Adrenal gland (tissue), 12 donors: ENCODE data around the gene PLK5. TPM values are rescaled to one million over a fixed set of nuclear protein-coding genes. Genes with fewer than 3 reads are reported as not detected.

ENCODE experiments used
- DNase-seq, 7 donors: peaks; one replicate each; pipeline ENCODE4 v3.0.0-alpha.2; 2019 to 2020
- H3K27ac ChIP-seq, 5 donors: fragments of 200-600 bp; sonication (generic) in 4 of 5; 1 replicate in 3 of 5; 2 replicates in 2 of 5; pipeline versions ENCODE4 v1.5.1 to v1.8.0; 2016 to 2020; ENCODE audit warnings: mild to moderate bottlenecking in 1 of 5
- H3K27me3 ChIP-seq: fragments of 200-600 bp; 2 replicates; pipeline ENCODE4 v1.8.0; 2021
- H3K36me3 ChIP-seq, 2 donors: fragments of 200-600 bp; replicated peaks in 1 of 2; 1 replicate in 1 of 2; 2 replicates in 1 of 2; pipeline versions ENCODE4 v1.5.1 to v1.8.0; 2018 to 2022
- H3K4me1 ChIP-seq, 2 donors: fragments of 200-600 bp; replicated peaks in 1 of 2; 1 replicate in 1 of 2; 2 replicates in 1 of 2; pipeline versions ENCODE4 v1.5.1 to v1.8.0; 2018 to 2021
- H3K4me3 ChIP-seq, 4 donors: fragments of 200-600 bp; sonication (generic) in 3 of 4; one replicate each; pipeline ENCODE4 v1.5.1; 2016 to 2018
- H3K9me3 ChIP-seq, 3 donors: fragments of 200-600 bp; sonication (generic) in 1 of 3; replicated peaks in 1 of 3; 1 replicate in 2 of 3; 2 replicates in 1 of 3; pipeline versions ENCODE4 v1.5.1 to v1.8.0; 2016 to 2021
- CTCF ChIP-seq, 6 experiments: fragments of 450-650 bp in 4 of 6; fragments of 200-600 bp in 2 of 6; sonication (generic) in 1 of 6; IDR thresholded peaks; 1 replicate in 5 of 6; 2 replicates in 1 of 6; pipeline versions ENCODE4 v1.5.1 to v1.8.0; 2016 to 2021; ENCODE audit warnings: antibody characterized with exemption in 6 of 6, mild to moderate bottlenecking in 2 of 6, moderate library complexity in 1 of 6
- POLR2A ChIP-seq, 2 donors: fragments of 450-650 bp; IDR thresholded peaks; one replicate each; pipeline ENCODE4 v1.6.1; 2017; ENCODE audit warnings: antibody characterized with exemption in 2 of 2, mild to moderate bottlenecking in 2 of 2, moderate library complexity in 1 of 2
- WGBS, 4 donors: extraction: QIAGEN DNeasy Blood & Tissue Kit in 2 of 4; methylation state at CpG; one replicate each; pipeline versions ENCODE4 v1.1.5 to v1.1.7; 2013 to 2017; 5-methylcytosine and 5-hydroxymethylcytosine counted together
- intact Hi-C, 2 donors: fragments of 100-400 bp; cut with DNase I; formaldehyde crosslinking; loops; one replicate each; pipeline versions ENCODE4 v1.14.1 to v1.15.0; 2022 to 2023
- polyA plus RNA-seq, 3 donors: library from polyadenylated mRNA; stranded (reverse); fragments of 200-250 nt in 2 of 3; fragments of 350-450 nt in 1 of 3; fragmentation: Illumina TruSeq in 1 of 3; extraction: RNeasy Lipid Tissue Mini Kit (QIAGEN cat#74804) in 1 of 3; gene quantifications; one replicate each; pipeline ENCODE4 v1.2.3, GENCODE V29; 2013 to 2014
- total RNA-seq, 9 donors: library from RNA; depleted of rRNA in 4 of 9; stranded (reverse); fragments of >200 nt in 4 of 9; fragments of 120-200 nt in 1 of 9; fragmentation: NEBNext Ultra II Directional in 1 of 9; extraction: Animal tissue kit (Norgen Biotek cat#: 25700) in 1 of 9; gene quantifications; one replicate each; pipeline versions ENCODE4 v1.1.0 to v1.2.4, GENCODE V29; 2013 to 2023
- donor health status: healthy with polysubstance abuse.
- donor health status: Bipolar disorder and iron deficiency.
- donor health status: DM: yes; HTN: yes; CAD: no.
- donor health status: DM: no; HTN: no; CAD: no.
- donor health status: DM: no; HTN: no; CAD: no.
- donor health status: DM: yes; HTN: yes; CAD: no.

Gene PLK5
- total and polyA plus RNA-seq, 12 donors = 0.15 to 1.0 (median 0.32) TPM; not detected in 8

DNA sequence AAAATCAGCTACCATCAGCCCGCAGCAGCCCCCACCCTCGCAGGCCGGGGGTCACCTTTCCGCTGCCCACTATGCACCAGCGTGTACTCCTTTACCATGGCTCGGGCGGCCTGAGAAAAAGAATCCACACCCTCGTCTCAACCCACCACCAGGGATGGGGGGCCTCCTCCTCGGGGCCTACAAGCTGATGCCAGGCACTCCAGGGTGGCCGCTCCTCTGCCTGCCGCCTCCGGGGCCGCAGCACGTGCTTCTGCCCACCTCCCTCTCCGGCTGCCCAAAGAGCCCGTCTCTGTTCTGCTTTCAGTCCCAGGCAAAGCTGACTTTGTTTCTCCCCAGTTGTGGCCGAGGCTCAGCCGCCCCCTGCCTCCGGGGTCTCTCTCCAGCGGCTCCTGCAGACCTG lies 55.3 kb downstream of the PLK5 start:
- H3K9me3 ChIP-seq = no peaks in the 10 kb centered on the region
- WGBS, 4 donors = 91 to 97% (median 96%) methylated on average over 18 to 20 of the region's 20 CpGs
- no peaks in the 10 kb centered on the region for H3K4me1 ChIP-seq
- no peak overlapping the region for H3K27ac ChIP-seq
- no peak for DNase-seq
- peaks cover 0 to 69% of the 10 kb centered on the region in 2 donors for H3K36me3 ChIP-seq
- H3K4me3 ChIP-seq = no peak overlapping the region
- intact Hi-C loops = no loop called here
- TF ChIP-seq POLR2A (IDR thresholded peaks at IDR 0.05) = no peak
- H3K27me3 ChIP-seq = no peaks in the 10 kb centered on the region

DNA sequence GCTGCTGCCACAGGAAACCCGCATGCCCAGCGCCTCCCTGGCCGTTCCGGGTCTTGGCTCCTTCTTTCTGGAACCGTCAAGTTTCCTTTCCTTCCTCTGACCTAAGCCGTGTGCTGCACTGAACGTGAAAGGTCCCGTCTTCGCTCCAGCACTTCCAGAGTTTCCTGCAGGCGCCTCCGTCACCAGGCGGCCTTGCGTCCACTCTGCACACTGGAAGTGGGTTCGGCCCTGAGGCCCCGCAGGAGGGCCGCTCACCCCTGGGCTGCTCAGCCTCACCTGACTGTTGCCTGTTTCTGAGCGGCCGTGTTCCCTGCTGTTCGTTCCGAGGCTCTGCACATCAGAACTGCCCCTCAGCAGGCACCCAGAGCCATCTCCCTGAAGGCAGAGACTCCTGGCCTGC lies 56.5 kb downstream of the PLK5 start:
- peaks cover 0 to 73% of the 10 kb centered on the region in 2 donors for H3K36me3 ChIP-seq
- no peak overlapping the region for H3K27ac ChIP-seq
- H3K27me3 ChIP-seq = no peaks in the 10 kb centered on the region
- no peaks in the 10 kb centered on the region for H3K4me1 ChIP-seq
- no peaks in the 10 kb centered on the region for H3K9me3 ChIP-seq
- WGBS, 4 donors = 85 to 90% (median 89%) methylated on average over 13 to 20 of the region's 20 CpGs
- no peak overlapping the region for H3K4me3 ChIP-seq
- TF ChIP-seq CTCF (IDR thresholded peaks at IDR 0.05) = no peak
- no peak for TF ChIP-seq POLR2A (IDR thresholded peaks at IDR 0.05)
- no peak for DNase-seq
- intact Hi-C loops = no loop called here

DNA sequence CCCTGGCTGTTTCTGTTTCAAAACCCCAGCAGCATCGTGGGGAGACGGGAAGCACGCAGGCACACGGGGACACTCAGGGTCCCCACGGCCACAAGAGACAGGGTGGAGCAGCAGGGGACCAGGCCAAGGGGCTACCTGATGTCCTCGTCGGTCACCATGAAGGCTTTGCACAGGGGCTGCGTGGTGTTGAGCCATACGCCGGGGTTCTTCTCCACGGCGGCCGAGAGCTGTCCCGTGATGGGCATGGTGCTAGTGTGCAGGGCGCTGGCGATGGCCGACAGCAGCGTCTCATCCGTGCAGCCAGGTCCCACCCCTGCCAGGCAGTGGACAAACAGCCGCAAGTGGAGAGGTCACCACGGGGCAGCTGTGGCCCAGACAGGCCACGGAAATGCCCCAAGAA lies 57.1 kb downstream of the PLK5 start:
- no peak for DNase-seq
- intact Hi-C loops = no loop called here
- 92 to 94% (median 93%) methylated on average over 12 to 22 of the region's 22 CpGs for WGBS, 4 donors
- no peaks in the 10 kb centered on the region for H3K27me3 ChIP-seq
- no peaks in the 10 kb centered on the region for H3K4me1 ChIP-seq
- H3K9me3 ChIP-seq = no peaks in the 10 kb centered on the region
- no peak overlapping the region for H3K27ac ChIP-seq
- no peak for TF ChIP-seq POLR2A (IDR thresholded peaks at IDR 0.05)
- no peak for TF ChIP-seq CTCF (IDR thresholded peaks at IDR 0.05)
- H3K36me3 ChIP-seq = peaks cover 0 to 73% of the 10 kb centered on the region in 2 donors
- H3K4me3 ChIP-seq = no peak overlapping the region

DNA sequence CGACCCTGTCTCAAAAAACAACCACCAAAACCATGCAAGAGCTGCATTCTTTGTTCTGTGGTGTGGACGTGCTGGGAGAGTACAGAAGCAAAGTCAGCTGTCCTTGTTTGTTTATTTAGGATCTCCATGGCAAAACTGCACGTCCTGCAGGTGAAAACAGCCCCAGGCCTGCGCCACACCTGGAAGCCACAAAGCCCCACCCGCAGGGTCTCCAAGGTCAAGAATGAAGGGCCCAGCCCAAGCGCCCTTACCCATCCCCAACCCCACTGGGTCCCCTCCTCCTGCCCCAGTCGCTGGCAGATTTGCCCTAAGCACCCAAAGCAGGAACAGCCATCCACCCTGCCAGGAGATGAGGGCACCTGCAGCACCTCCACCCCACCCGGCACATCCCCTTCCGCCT lies 58.3 kb downstream of the PLK5 start:
- Histone ChIP-seq H3K4me1 (peaks cover 0 to 2% of the 10 kb centered on the region in 2 donors), H3K36me3 (peaks cover 0 to 66% of the 10 kb centered on the region in 2 donors), H3K4me3 (no peak overlapping the region), H3K27ac (no peak overlapping the region), H3K27me3 (no peaks in the 10 kb centered on the region), H3K9me3 (no peaks in the 10 kb centered on the region)
- no peak for DNase-seq
- intact Hi-C loops = no loop called here
- WGBS, 4 donors = 86 to 93% (median 90%) methylated on average over 6 to 9 of the region's 9 CpGs
- TF ChIP-seq CTCF (IDR thresholded peaks at IDR 0.05) = no peak
- TF ChIP-seq POLR2A (IDR thresholded peaks at IDR 0.05) = no peak

GRCh38 chr19:1584500-1585242 lies 60.8 kb downstream of the PLK5 start:
- Histone ChIP-seq H3K4me1 (peaks cover 0 to 11% of the 10 kb centered on the region in 2 donors), H3K4me3 (no peak overlapping the region), H3K36me3 (peaks cover 0 to 48% of the 10 kb centered on the region in 2 donors), H3K9me3 (no peaks in the 10 kb centered on the region), H3K27me3 (no peaks in the 10 kb centered on the region), H3K27ac (no peak overlapping the region)
- intact Hi-C loops = no loop called here
- TF ChIP-seq POLR2A (IDR thresholded peaks at IDR 0.05) (no peak), CTCF (IDR thresholded peaks at IDR 0.05) (no peak)
- WGBS, 4 donors = 85 to 92% (median 89%) methylated on average over 23 to 87 of the region's 87 CpGs
- DNase-seq = no peak
